Immature natural killer cell (primary cell): Measurements from ENCODE around the gene NXPE3. TPM values are rescaled to one million over a fixed set of nuclear protein-coding genes. Genes with fewer than 3 reads are reported as not detected.
A peak's percentile ranks its signal among the peaks of the same experiment; 100 is the strongest.

Experiments
- DNase-seq, 3 donors: peaks; one replicate each; pipeline ENCODE4 v3.0.0; 2022; ENCODE audit warnings: mixed read lengths in 1 of 3
- H3K27ac Mint-ChIP-seq, 6 donors: one replicate each; pipeline ENCODE4 v1.8.0; 2020; ENCODE audit warnings: mixed read lengths in 6 of 6, mild to moderate bottlenecking in 5 of 6, inconsistent platforms in 4 of 6, moderate library complexity in 3 of 6
- H3K27me3 Mint-ChIP-seq, 3 donors: one replicate each; pipeline ENCODE4 v1.8.0; 2020 to 2021; ENCODE audit warnings: low read depth in 3 of 3, mild to moderate bottlenecking in 3 of 3, mixed read lengths in 3 of 3, moderate library complexity in 3 of 3, inconsistent platforms in 1 of 3
- H3K36me3 Mint-ChIP-seq, 3 donors: one replicate each; pipeline ENCODE4 v1.8.0; 2020; ENCODE audit warnings: mixed read lengths in 3 of 3, inconsistent platforms in 2 of 3, mild to moderate bottlenecking in 2 of 3
- H3K4me1 Mint-ChIP-seq, 2 donors: one replicate each; pipeline ENCODE4 v1.8.0; 2020; ENCODE audit warnings: inconsistent platforms in 2 of 2, mild to moderate bottlenecking in 2 of 2, mixed read lengths in 2 of 2, moderate library complexity in 1 of 2
- H3K4me3 Mint-ChIP-seq, 5 donors: one replicate each; pipeline ENCODE4 v1.8.0; 2020; ENCODE audit warnings: mild to moderate bottlenecking in 5 of 5, mixed read lengths in 5 of 5, inconsistent platforms in 3 of 5, moderate library complexity in 3 of 5
- H3K9me3 Mint-ChIP-seq, 6 donors: one replicate each; pipeline ENCODE4 v1.8.0; 2020; ENCODE audit warnings: mild to moderate bottlenecking in 6 of 6, mixed read lengths in 6 of 6, inconsistent platforms in 4 of 6, moderate library complexity in 3 of 6
- polyA plus RNA-seq, 3 donors: library from polyadenylated mRNA; unstranded; fragments of 300-500 nt; fragmentation: Illumina TruSeq; gene quantifications; one replicate each; pipeline ENCODE4 v1.2.3, GENCODE V29; 2021

The NXPE3 gene
- polyA plus RNA-seq, 3 donors from 2014 or later: 11.8 to 34.1 (median 28.6) TPM

DNA sequence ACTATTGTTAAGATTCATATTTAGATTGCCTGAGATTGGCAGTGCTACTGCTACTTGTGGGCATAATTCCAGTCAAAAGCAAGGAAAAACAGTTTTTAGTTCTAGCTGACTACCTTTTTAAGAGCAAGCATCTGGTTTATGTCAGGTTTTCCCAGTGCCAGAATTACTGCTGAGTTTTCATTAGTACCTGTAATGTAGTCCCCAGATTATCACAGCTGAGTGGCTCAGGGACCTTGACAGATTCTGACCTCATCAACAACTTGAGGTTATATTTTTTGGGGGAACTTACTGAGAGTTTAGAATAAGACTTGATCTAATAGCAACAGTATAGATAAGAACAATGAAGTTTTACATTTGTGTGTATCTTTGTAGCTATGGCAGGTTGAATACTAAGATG lies 31.0 kb downstream of the NXPE3 start:
- Mint-ChIP-seq H3K4me3 (no peak overlapping the region), H3K27ac (peak overlapping the region in 1 of 6 donors; percentile 44), H3K9me3 (no peaks in the 10 kb centered on the region), H3K36me3 (peaks cover 0 to 9% (median 0%) of the 10 kb centered on the region in 3 donors), H3K27me3 (peaks cover 0 to 3% (median 0%) of the 10 kb centered on the region in 3 donors), H3K4me1 (peaks cover 10 to 26% of the 10 kb centered on the region in 2 donors)
- no peak for DNase-seq

GRCh38 chr3:101811875-101812274 lies 32.9 kb downstream of the NXPE3 start:
- Mint-ChIP-seq H3K9me3 (no peaks in the 10 kb centered on the region), H3K36me3 (peaks cover 0 to 4% (median 3%) of the 10 kb centered on the region in 3 donors), H3K27ac (no peak overlapping the region)

GRCh38 chr3:101812895-101813294 lies 33.9 kb downstream of the NXPE3 start:
- Mint-ChIP-seq H3K4me1 (peaks cover 11 to 30% of the 10 kb centered on the region in 2 donors), H3K9me3 (no peaks in the 10 kb centered on the region), H3K27me3 (peaks cover 0 to 3% (median 0%) of the 10 kb centered on the region in 3 donors), H3K27ac (peak overlapping the region in 1 of 6 donors; percentile 6), H3K36me3 (peaks cover 0 to 9% (median 4%) of the 10 kb centered on the region in 3 donors), H3K4me3 (no peak overlapping the region)
- no peak for DNase-seq

More at GRCh38 chr3:101811875-101812274, 32.9 kb downstream of the NXPE3 start:
- H3K27me3 Mint-ChIP-seq: peaks cover 0 to 3% (median 0%) of the 10 kb centered on the region in 3 donors
- no peak overlapping the region for H3K4me3 Mint-ChIP-seq
- DNase-seq: no peak
- peaks cover 11 to 30% of the 10 kb centered on the region in 2 donors for H3K4me1 Mint-ChIP-seq

DNA sequence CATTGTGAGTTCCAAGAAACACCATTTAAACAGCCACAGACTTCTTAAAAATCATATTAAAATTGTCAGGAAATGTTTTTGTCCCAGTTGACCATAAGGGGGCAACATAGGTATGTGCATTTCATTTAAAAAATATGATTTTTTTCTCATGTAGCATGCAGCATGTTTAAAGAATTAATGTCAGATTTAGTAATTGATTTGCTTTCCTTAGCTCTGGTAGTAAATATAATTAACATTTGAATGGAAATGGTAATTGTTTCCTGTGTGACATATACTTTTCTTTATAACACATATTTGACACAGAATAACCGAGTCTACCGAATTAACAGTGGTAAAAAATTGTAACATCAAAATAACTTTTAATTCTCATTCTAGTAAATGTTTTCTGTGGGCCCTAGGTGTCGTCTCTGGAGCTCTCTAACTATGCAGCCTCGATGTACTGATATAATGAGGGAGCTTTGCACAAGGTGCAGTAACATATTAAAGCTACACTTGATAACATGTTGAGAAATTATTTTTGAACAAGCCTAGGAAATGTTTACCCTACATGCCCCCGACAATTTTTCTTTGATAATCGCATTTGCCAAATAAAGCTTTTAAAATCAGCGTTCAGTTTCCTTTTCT lies 34.9 kb downstream of the NXPE3 start:
- Mint-ChIP-seq H3K27me3 (peaks cover 0 to 3% (median 0%) of the 10 kb centered on the region in 3 donors), H3K36me3 (peaks cover 0 to 9% (median 4%) of the 10 kb centered on the region in 3 donors), H3K4me1 (peaks cover 11 to 28% of the 10 kb centered on the region in 2 donors), H3K9me3 (no peaks in the 10 kb centered on the region), H3K27ac (no peak overlapping the region), H3K4me3 (no peak overlapping the region)
- peak in 2 of 3 donors; percentile 26 to 27 for DNase-seq

DNA sequence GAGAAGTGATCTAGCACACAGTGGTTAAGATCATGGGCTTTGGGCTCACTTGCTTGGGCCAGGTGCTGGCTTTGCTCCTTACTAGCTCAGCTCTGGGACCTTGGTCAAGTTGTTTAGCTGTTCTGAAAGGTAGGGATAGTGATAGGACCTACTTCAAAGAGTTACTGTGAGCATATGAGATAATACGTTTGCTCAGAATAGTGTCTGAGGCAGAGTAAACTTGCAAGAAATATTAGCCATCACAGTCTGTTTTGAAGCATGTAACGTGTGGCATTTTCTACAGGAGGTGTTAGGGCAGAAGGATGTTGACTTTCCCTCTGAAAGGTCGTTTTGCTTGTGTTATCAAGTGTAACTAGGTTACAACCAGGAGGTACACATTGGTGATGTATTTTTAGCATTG lies 35.8 kb downstream of the NXPE3 start:
- H3K4me1 Mint-ChIP-seq: peaks cover 9 to 19% of the 10 kb centered on the region in 2 donors
- no peaks in the 10 kb centered on the region for H3K9me3 Mint-ChIP-seq
- peaks cover 3 to 12% (median 8%) of the 10 kb centered on the region in 3 donors for H3K36me3 Mint-ChIP-seq
- peak overlapping the region in 4 of 6 donors; percentile 42 to 77 (median 54) for H3K27ac Mint-ChIP-seq
- H3K4me3 Mint-ChIP-seq: no peak overlapping the region
- DNase-seq: no peak
- H3K27me3 Mint-ChIP-seq: no peaks in the 10 kb centered on the region

DNA sequence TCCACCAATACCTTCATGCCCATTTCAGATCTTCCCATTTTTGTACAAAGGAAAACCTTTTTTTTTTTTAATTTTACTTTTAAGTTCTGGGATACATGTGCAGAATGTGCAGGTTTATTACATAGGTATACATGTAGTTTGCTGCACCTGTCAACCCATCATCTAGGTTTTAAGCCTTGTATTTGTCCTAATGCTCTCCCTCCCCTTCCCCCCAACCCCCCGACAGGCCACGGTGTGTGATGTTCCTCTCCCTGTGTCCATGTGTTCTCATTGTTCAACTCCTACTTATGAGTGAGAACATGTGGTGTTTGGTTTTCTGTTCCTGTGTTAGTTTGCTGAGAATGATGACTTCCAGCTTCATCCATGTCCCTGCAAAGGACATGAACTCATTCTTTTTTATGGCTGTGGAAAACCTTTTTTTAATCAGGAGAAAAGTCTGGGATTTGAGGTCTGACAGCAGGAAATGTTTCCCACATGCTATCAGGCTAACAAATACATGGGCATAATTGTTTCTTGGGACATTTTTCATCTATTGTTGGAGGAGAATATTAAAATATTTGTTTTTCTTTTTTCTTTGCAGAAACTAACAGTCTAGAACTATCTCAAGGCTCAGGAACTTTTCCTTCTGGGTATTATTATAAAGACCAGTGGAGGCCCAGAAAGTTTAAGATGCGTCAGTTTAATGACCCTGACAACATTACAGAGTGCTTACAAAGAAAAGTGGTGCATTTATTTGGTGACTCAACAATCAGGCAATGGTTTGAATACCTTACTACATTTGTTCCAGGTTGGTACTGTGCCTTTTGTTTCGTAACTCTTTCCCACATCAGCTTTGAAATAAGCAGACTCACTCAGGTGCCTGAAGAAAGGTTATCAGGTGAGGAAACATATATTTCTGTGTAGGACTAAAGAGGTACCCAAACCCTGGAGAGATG lies 37.5 kb downstream of the NXPE3 start:
- peaks cover 5 to 13% (median 8%) of the 10 kb centered on the region in 3 donors for H3K36me3 Mint-ChIP-seq
- H3K27ac Mint-ChIP-seq: peak overlapping the region in 3 of 6 donors; percentile 31 to 66 (median 38)
- no peaks in the 10 kb centered on the region for H3K9me3 Mint-ChIP-seq
- peaks cover 9 to 16% of the 10 kb centered on the region in 2 donors for H3K4me1 Mint-ChIP-seq
- H3K4me3 Mint-ChIP-seq: no peak overlapping the region
- H3K27me3 Mint-ChIP-seq: no peaks in the 10 kb centered on the region
- DNase-seq: no peak

DNA sequence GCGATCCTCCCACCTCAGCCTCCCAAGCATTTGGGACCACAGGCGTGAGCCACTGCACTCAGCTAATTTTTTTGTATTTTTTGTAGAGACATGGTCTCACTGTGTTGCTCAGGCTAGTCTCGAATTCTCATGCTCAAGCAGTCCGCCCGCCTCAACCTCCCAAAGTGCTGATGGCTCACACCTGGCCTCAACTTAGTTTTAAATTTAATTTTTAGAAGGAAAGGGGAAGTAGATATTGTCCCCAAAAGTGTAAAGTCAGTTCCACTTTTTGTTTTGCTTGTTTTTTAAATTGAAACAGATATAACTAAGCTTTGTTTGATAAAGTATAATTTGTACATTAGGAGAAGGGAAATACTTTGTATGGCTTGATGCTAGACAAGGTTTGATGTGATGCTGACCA lies 39.0 kb downstream of the NXPE3 start:
- Mint-ChIP-seq H3K27me3 (no peaks in the 10 kb centered on the region), H3K36me3 (peaks cover 12 to 24% (median 17%) of the 10 kb centered on the region in 3 donors), H3K27ac (no peak overlapping the region), H3K4me1 (peaks cover 9 to 16% of the 10 kb centered on the region in 2 donors), H3K9me3 (no peaks in the 10 kb centered on the region), H3K4me3 (no peak overlapping the region)
- no peak for DNase-seq

GRCh38 chr3:101819649-101820206 lies 40.7 kb downstream of the NXPE3 start:
- Mint-ChIP-seq H3K4me1 (peaks cover 4 to 7% of the 10 kb centered on the region in 2 donors), H3K9me3 (no peaks in the 10 kb centered on the region), H3K4me3 (no peak overlapping the region), H3K27me3 (no peaks in the 10 kb centered on the region), H3K27ac (peak overlapping the region in 1 of 6 donors; percentile 12), H3K36me3 (peaks cover 12 to 25% (median 17%) of the 10 kb centered on the region in 3 donors)
- DNase-seq: no peak

GRCh38 chr3:101821503-101821902 lies 42.5 kb downstream of the NXPE3 start:
- peaks cover 12 to 22% (median 13%) of the 10 kb centered on the region in 3 donors for H3K36me3 Mint-ChIP-seq
- H3K27me3 Mint-ChIP-seq: peaks cover 0 to 4% (median 0%) of the 10 kb centered on the region in 3 donors
- H3K27ac Mint-ChIP-seq: no peak overlapping the region
- H3K9me3 Mint-ChIP-seq: no peaks in the 10 kb centered on the region
- no peak for DNase-seq
- no peak overlapping the region for H3K4me3 Mint-ChIP-seq
- H3K4me1 Mint-ChIP-seq: peaks cover 2 to 4% of the 10 kb centered on the region in 2 donors

DNA sequence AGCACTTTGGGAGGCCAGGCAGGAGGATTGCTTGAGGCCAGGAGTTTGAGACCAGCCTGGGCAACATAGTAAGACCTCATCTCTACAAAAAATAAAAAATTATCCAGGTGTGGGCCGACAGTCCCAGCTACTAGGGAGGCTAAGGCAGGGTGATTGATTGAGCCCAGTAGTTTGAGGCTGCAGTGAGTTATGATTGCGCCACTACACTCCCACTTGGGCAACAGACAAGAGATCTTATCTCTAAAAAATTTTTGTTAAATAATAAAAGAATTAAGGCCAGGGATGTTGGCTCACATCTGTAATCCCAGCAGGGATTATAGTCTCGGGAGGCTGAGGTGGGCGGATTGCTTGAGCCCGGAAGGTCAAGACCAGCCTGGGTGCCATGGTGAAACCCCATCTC lies 44.5 kb downstream of the NXPE3 start:
- H3K4me3 Mint-ChIP-seq: no peak overlapping the region
- peaks cover 12 to 16% (median 13%) of the 10 kb centered on the region in 3 donors for H3K36me3 Mint-ChIP-seq
- peaks cover 0 to 9% (median 2%) of the 10 kb centered on the region in 3 donors for H3K27me3 Mint-ChIP-seq
- H3K9me3 Mint-ChIP-seq: no peaks in the 10 kb centered on the region
- peaks cover 15 to 22% of the 10 kb centered on the region in 2 donors for H3K4me1 Mint-ChIP-seq
- no peak for DNase-seq
- no peak overlapping the region for H3K27ac Mint-ChIP-seq

GRCh38 chr3:101824702-101825101 lies 45.7 kb downstream of the NXPE3 start:
- H3K27ac Mint-ChIP-seq: peak overlapping the region in 5 of 6 donors; percentile 21 to 69 (median 60)
- no peaks in the 10 kb centered on the region for H3K9me3 Mint-ChIP-seq
- no peak for DNase-seq
- no peak overlapping the region for H3K4me3 Mint-ChIP-seq
- peaks cover 8 to 14% (median 9%) of the 10 kb centered on the region in 3 donors for H3K36me3 Mint-ChIP-seq
- peaks cover 0 to 9% (median 2%) of the 10 kb centered on the region in 3 donors for H3K27me3 Mint-ChIP-seq
- H3K4me1 Mint-ChIP-seq: peaks cover 27 to 34% of the 10 kb centered on the region in 2 donors

- H3K4me3 Mint-ChIP-seq: peak overlapping the region in 2 of 5 donors; percentile 73 to 85
- H3K4me1 Mint-ChIP-seq: peaks cover 34 to 43% of the 10 kb centered on the region in 2 donors
- DNase-seq: no peak
- H3K27ac Mint-ChIP-seq: peak overlapping the region; percentile 93 to 99 (median 96)
- H3K9me3 Mint-ChIP-seq: no peaks in the 10 kb centered on the region
- peaks cover 8 to 14% (median 9%) of the 10 kb centered on the region in 3 donors for H3K36me3 Mint-ChIP-seq
- H3K27me3 Mint-ChIP-seq: peaks cover 0 to 9% (median 2%) of the 10 kb centered on the region in 3 donors
These were observed 47.0 kb downstream of the NXPE3 start for GRCh38 chr3:101825904-101826445.
